ENCODE measurements around the gene ZNF48.

ZNF48 gene

GRCh38 chr16:30365200-30365599, 30.0 kb upstream of the ZNF48 start:
- DNase-seq: no peak
- Histone ChIP-seq H3K27me3 (replicated peaks) (no peaks in the 10 kb centered on the region), H3K27ac (no peak overlapping the region), H3K4me3 (ENCODE audit: low read depth, low read length) (no peak overlapping the region), H3K36me3 (replicated peaks) (peaks cover 27% of the 10 kb centered on the region)
- in situ Hi-C loops (cut with HindIII; ENCODE audit: low pct_ligation_motif_present, low sequenced_read_pairs): no loop called here
- TF ChIP-seq, protein P1, sequence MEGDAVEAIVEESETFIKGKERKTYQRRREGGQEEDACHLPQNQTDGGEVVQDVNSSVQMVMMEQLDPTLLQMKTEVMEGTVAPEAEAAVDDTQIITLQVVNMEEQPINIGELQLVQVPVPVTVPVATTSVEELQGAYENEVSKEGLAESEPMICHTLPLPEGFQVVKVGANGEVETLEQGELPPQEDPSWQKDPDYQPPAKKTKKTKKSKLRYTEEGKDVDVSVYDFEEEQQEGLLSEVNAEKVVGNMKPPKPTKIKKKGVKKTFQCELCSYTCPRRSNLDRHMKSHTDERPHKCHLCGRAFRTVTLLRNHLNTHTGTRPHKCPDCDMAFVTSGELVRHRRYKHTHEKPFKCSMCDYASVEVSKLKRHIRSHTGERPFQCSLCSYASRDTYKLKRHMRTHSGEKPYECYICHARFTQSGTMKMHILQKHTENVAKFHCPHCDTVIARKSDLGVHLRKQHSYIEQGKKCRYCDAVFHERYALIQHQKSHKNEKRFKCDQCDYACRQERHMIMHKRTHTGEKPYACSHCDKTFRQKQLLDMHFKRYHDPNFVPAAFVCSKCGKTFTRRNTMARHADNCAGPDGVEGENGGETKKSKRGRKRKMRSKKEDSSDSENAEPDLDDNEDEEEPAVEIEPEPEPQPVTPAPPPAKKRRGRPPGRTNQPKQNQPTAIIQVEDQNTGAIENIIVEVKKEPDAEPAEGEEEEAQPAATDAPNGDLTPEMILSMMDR (IDR thresholded peaks at IDR 0.05; ENCODE audit: low read depth, low read length, missing control alignments): no peak

- no peak overlapping the region for H3K27ac ChIP-seq
- in situ Hi-C loops (cut with HindIII; ENCODE audit: low pct_ligation_motif_present, low sequenced_read_pairs): no loop called here
- H3K36me3 ChIP-seq (replicated peaks): peaks cover 23% of the 10 kb centered on the region
- no peaks in the 10 kb centered on the region for H3K27me3 ChIP-seq (replicated peaks)
- TF ChIP-seq, protein P1 (IDR thresholded peaks at IDR 0.05; ENCODE audit: low read depth, low read length, missing control alignments): no peak
- DNase-seq: no peak
- no peak overlapping the region for H3K4me3 ChIP-seq (ENCODE audit: low read depth, low read length)
Measured at GRCh38 chr16:30366511-30366910, 28.7 kb upstream of the ZNF48 start.

DNA sequence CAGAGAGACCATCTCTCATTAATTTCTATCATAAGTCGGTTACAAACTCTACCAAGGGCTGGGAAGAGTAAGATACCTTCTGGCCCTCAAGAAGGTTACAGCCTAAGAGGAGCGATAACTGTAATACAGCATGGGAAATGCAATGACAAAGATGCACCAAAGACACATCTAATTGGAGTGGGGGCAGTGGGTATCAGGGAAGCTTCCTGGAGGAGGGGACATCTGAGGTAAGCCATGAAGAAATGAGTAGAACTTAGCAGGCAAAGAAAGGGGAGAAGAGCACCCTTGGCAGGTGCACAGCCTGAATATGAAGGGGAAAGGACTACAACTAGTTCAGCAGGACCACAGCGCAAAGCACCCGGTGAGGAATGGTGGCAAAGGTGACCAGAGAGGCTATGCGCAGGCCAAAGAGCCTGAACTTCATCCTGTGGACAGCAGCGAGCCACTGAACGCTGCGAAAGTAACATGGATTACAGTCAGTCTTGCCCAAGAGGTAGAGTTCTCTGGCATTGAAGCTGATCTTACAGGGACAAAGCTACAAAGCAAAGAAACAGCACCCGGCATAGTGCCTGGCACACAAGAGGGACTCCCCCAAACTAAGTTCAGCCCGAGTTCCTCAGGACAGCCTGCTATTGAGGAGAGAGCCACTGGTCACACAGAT, 27.7 kb upstream of the ZNF48 start:
- Histone ChIP-seq H3K36me3 (replicated peaks) (peaks cover 23% of the 10 kb centered on the region), H3K27ac (no peak overlapping the region), H3K4me3 (ENCODE audit: low read depth, low read length) (peak overlapping the region; percentile 77), H3K27me3 (replicated peaks) (no peaks in the 10 kb centered on the region)
- TF ChIP-seq, protein P1 (IDR thresholded peaks at IDR 0.05; ENCODE audit: low read depth, low read length, missing control alignments): no peak
- DNase-seq: no peak
- in situ Hi-C loops (cut with HindIII; ENCODE audit: low pct_ligation_motif_present, low sequenced_read_pairs): no loop called here

- H3K36me3 ChIP-seq (replicated peaks): peaks cover 20% of the 10 kb centered on the region
- H3K4me3 ChIP-seq (ENCODE audit: low read depth, low read length): peak overlapping the region; percentile 77
- in situ Hi-C loops (cut with HindIII; ENCODE audit: low pct_ligation_motif_present, low sequenced_read_pairs): no loop called here
- H3K27me3 ChIP-seq (replicated peaks): no peaks in the 10 kb centered on the region
- TF ChIP-seq, protein P1 (IDR thresholded peaks at IDR 0.05; ENCODE audit: low read depth, low read length, missing control alignments): no peak
- peak overlapping the region; percentile 39 for H3K27ac ChIP-seq
- peak; percentile 52 for DNase-seq
Measured at GRCh38 chr16:30368122-30368791, 27.0 kb upstream of the ZNF48 start.

- Histone ChIP-seq H3K4me3 (ENCODE audit: low read depth, low read length) (peak overlapping the region; percentile 77), H3K36me3 (replicated peaks) (peaks cover 19% of the 10 kb centered on the region), H3K27ac (no peak overlapping the region), H3K27me3 (replicated peaks) (no peaks in the 10 kb centered on the region)
- in situ Hi-C loops (cut with HindIII; ENCODE audit: low pct_ligation_motif_present, low sequenced_read_pairs): no loop called here
- TF ChIP-seq, protein P1 (IDR thresholded peaks at IDR 0.05; ENCODE audit: low read depth, low read length, missing control alignments): no peak
- DNase-seq: no peak
Measured at GRCh38 chr16:30368792-30369090, 26.5 kb upstream of the ZNF48 start.
